ENCODE results near the gene GALNT16. TPM values are rescaled to one million over a fixed set of nuclear protein-coding genes. Genes with fewer than 3 reads are reported as not detected.

Gene GALNT16
- total RNA-seq, 4 donors from 2014 or later, result 4.4 to 47.9 (median 11.6) TPM

DNA sequence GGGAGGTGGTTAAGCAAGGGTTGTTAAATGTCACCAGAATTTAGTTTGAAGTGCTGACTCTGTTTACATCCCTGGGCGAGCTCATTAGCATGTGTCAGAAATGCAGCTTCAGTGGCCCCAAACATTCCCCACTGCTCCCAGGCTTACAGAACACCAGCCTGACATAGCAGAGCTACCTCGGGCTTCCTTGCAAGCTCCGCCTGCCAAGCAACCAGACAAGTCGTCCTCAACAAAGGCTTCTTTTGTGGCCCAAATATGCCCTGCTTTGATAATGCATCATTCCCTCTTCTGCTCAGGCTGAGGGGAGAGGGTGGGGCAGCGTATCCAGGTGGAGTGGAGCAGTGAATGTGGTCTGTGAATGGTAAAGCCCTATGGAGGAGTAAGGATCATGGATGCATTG, 110.1 kb downstream of the GALNT16 start:
- no peaks in the 10 kb centered on the region for H3K4me1 ChIP-seq
- no peak for TF ChIP-seq CTCF (IDR thresholded peaks at IDR 0.05)
- no peak for TF ChIP-seq POLR2A (IDR thresholded peaks at IDR 0.05)
- no peak overlapping the region for H3K27ac ChIP-seq
- no peak overlapping the region for H3K4me3 ChIP-seq
- no peak for DNase-seq
- no peaks in the 10 kb centered on the region for H3K9me3 ChIP-seq
- no peaks in the 10 kb centered on the region for H3K36me3 ChIP-seq
- no peaks in the 10 kb centered on the region for H3K27me3 ChIP-seq

- no peaks in the 10 kb centered on the region for H3K4me1 ChIP-seq
- DNase-seq, result no peak
- no peaks in the 10 kb centered on the region for H3K27me3 ChIP-seq
- no peaks in the 10 kb centered on the region for H3K9me3 ChIP-seq
- no peak overlapping the region for H3K4me3 ChIP-seq
- peaks cover 0 to 6% (median 0%) of the 10 kb centered on the region in 3 donors for H3K36me3 ChIP-seq
- no peak overlapping the region for H3K27ac ChIP-seq
- no peak for TF ChIP-seq POLR2A (IDR thresholded peaks at IDR 0.05)
- no peak for TF ChIP-seq CTCF (IDR thresholded peaks at IDR 0.05)
Measured at GRCh38 chr14:69372146-69372545, 112.2 kb downstream of the GALNT16 start.

DNA sequence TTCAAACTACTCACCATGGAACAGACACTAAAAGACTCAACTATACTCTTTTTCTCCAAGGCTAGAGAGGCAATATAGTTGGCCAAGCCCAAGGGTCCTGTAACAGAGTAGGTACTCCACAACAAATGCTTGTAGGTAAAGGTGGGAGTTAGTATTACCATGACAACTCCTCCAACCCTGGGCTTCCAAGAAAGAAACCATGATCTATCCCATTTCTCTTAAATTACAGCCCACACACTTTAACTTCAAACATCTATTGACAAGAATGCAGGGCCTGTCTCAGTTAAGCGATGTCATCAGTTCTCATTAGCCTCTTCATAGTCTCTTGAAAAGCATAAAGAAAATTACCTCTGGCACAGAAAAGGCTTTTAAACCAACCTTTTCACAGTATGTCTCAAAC, 113.1 kb downstream of the GALNT16 start:
- Histone ChIP-seq H3K9me3 (no peaks in the 10 kb centered on the region), H3K27ac (no peak overlapping the region), H3K4me3 (no peak overlapping the region), H3K27me3 (no peaks in the 10 kb centered on the region), H3K4me1 (no peaks in the 10 kb centered on the region), H3K36me3 (peaks cover 0 to 8% (median 0%) of the 10 kb centered on the region in 3 donors)
- TF ChIP-seq POLR2A (IDR thresholded peaks at IDR 0.05) (no peak), CTCF (IDR thresholded peaks at IDR 0.05) (no peak)
- no peak for DNase-seq

DNA sequence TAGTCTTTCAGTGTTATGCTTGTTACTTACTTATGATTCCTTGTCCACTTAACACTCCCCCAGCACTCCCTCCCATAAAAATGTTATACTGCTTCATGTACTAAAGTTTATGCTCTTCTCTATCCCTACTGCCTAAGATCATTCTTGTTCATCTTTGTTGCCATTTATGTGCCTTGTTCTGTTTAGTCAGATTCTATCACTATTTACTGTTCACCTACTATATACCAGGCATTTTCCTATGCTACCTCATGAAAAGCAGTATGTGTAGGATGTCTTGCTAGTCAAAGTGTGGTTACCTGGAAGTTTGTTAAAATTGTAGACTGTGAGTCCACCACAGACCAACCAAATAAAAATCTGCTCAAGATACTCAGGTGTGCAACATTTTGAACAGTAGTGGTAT, 114.3 kb downstream of the GALNT16 start:
- Histone ChIP-seq H3K27me3 (no peaks in the 10 kb centered on the region), H3K4me1 (no peaks in the 10 kb centered on the region), H3K27ac (no peak overlapping the region), H3K4me3 (no peak overlapping the region), H3K9me3 (no peaks in the 10 kb centered on the region), H3K36me3 (peaks cover 0 to 14% (median 0%) of the 10 kb centered on the region in 3 donors)
- DNase-seq, result no peak
- TF ChIP-seq POLR2A (IDR thresholded peaks at IDR 0.05) (no peak), CTCF (IDR thresholded peaks at IDR 0.05) (no peak)

- Histone ChIP-seq H3K27ac (no peak overlapping the region), H3K4me3 (no peak overlapping the region), H3K36me3 (peaks cover 0 to 19% (median 0%) of the 10 kb centered on the region in 3 donors), H3K9me3 (no peaks in the 10 kb centered on the region), H3K4me1 (no peaks in the 10 kb centered on the region), H3K27me3 (no peaks in the 10 kb centered on the region)
- no peak for TF ChIP-seq POLR2A (IDR thresholded peaks at IDR 0.05)
- no peak for TF ChIP-seq CTCF (IDR thresholded peaks at IDR 0.05)
- no peak for DNase-seq
Measured at GRCh38 chr14:69375182-69375581, 115.2 kb downstream of the GALNT16 start.

DNA sequence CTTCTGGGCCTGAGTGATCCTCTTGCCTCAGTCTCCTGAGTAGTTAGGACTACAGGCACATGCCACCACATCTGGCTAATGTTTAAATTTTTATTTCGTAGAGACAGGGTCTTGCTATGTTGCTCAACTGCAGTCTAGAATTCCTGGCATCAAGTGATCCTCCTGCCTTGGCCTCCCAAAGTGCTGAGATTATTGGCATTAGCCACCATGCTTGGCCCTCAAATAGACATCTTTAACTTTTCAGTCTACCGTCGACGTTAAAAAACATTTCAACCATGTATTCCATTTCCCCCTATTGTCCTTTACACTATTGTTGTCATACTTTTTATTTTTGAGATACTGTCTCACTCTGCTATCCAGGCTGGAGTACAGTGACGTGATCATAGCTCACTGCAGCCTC, 115.8 kb downstream of the GALNT16 start:
- H3K36me3 ChIP-seq, result peaks cover 0 to 24% (median 0%) of the 10 kb centered on the region in 3 donors
- no peak for DNase-seq
- no peaks in the 10 kb centered on the region for H3K27me3 ChIP-seq
- H3K4me3 ChIP-seq, result no peak overlapping the region
- no peaks in the 10 kb centered on the region for H3K9me3 ChIP-seq
- TF ChIP-seq CTCF (IDR thresholded peaks at IDR 0.05) (no peak), POLR2A (IDR thresholded peaks at IDR 0.05) (no peak)
- no peaks in the 10 kb centered on the region for H3K4me1 ChIP-seq
- H3K27ac ChIP-seq, result no peak overlapping the region
